ENCODE data around the gene VSTM2L.

VSTM2L gene

DNA sequence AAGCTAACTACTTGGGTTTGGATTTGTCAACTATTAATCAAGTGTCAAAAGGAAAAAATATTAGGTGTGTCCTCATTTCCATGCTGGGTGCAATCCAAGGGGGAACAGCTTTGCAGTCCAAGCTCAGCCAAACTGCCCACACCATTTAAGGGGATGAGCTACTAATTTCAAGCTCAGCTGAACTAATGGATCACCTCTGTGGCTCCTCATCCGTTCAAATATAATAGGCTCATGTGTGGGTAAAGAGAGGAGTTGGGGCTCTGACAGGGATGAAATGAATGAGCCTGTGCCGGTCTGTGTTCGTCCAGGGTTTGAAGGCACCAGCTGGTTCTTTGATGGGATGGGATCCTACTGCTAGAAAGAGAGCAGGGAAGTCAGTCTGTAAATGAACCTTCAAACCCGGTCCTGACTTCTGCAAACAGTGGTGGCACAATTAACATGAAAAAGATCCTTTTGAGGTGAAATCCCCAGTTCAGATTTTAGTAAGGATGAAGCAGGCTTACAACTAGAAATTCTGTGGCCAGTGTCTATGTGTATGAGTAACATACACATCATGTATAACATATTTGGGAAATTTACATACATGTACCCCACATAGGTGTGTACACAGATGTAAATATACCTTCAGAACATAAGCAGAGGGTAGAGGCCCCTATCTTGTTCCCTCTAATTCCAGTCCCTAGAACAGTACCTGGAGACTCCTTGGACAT lies 88.4 kb downstream of the VSTM2L start:
- no peak for DNase-seq

GRCh38 chr20:37991908-37992307 lies 89.0 kb downstream of the VSTM2L start:
- DNase-seq = no peak

DNA sequence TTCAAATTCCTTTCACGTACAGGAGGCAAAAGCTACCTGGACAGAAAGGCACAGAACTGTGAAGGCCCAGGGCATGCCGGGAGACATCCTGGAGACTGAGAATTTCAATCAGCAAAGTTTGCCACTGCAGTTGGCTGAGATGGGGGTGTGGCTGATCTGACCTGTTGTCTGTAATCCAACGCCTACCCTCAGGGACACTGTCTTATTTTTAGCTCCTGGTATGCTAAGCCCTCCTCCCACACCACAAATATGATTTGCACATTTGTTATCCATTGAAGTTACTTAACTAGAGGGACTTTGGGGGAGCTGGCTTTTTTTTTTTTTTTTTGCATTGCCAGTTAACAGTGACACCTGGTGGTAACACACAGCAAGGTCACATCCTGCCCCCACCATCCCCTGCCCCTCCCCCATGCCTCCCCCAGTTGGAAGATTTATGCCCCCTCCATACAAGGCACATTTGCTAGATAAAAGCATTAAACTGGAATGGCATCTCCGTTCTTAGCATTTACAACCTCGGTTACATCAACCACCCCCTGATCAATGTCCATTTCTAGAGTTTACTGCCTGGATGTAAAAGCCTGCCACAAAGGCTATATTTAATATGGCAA lies 90.0 kb downstream of the VSTM2L start:
- DNase-seq = no peak

- DNase-seq = no peak
Observed at GRCh38 chr20:37994512-37994911, 91.6 kb downstream of the VSTM2L start.
